Measurements from ENCODE around the gene COL6A1. TPM values are rescaled to one million over a fixed set of nuclear protein-coding genes. Genes with fewer than 3 reads are reported as not detected.
"Not testable (repeated sequence)": the region's sequence is repeated elsewhere in the genome, so short reads cannot be mapped to it uniquely, and the experiment has no call there.

COL6A1 gene
- total and polyA plus RNA-seq, 10 donors: 76.5 to 190 (median 129) TPM

DNA sequence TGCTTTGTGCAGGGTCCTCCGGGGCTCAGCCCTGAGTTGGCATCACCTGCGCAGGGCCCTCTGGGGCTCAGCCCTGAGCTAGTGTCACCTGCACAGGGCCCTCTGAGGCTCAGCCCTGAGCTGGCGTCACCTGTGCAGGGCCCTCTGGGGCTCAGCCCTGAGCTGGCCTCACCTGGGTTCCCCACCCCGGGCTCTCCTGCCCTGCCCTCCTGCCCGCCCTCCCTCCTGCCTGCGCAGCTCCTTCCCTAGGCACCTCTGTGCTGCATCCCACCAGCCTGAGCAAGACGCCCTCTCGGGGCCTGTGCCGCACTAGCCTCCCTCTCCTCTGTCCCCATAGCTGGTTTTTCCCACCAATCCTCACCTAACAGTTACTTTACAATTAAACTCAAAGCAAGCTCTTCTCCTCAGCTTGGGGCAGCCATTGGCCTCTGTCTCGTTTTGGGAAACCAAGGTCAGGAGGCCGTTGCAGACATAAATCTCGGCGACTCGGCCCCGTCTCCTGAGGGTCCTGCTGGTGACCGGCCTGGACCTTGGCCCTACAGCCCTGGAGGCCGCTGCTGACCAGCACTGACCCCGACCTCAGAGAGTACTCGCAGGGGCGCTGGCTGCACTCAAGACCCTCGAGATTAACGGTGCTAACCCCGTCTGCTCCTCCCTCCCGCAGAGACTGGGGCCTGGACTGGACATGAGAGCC is 22.7 kb downstream of the COL6A1 start:
- 82 to 89% (median 84%) methylated on average over 23 to 24 of the region's 24 CpGs for WGBS, 5 donors
- peaks cover 0 to 36% (median 10%) of the 10 kb centered on the region in 8 donors for H3K9me3 ChIP-seq

GRCh38 chr21:46005081-46005480 is 23.5 kb downstream of the COL6A1 start:
- Histone ChIP-seq H3K9me3 (peaks cover 0 to 36% (median 10%) of the 10 kb centered on the region in 8 donors), H3K4me1 (no peaks in the 10 kb centered on the region), H3K4me3 (no peak overlapping the region), H3K27ac (no peak overlapping the region), H3K27me3 (replicated peaks in 1 of 7) (no peaks in the 10 kb centered on the region), H3K36me3 (peaks cover 0 to 38% (median 16%) of the 10 kb centered on the region in 6 donors)
- intact Hi-C loops (cut with DNase I; ENCODE audit: low total_unique reads): no loop called here
- WGBS, 5 donors: 87 to 93% (median 91%) methylated on average over 10 to 12 of the region's 12 CpGs
- TF ChIP-seq POLR2AphosphoS5 (IDR thresholded peaks at IDR 0.05): no peak
- TF ChIP-seq POLR2A (IDR thresholded peaks at IDR 0.05): no peak
- TF ChIP-seq, protein P1, sequence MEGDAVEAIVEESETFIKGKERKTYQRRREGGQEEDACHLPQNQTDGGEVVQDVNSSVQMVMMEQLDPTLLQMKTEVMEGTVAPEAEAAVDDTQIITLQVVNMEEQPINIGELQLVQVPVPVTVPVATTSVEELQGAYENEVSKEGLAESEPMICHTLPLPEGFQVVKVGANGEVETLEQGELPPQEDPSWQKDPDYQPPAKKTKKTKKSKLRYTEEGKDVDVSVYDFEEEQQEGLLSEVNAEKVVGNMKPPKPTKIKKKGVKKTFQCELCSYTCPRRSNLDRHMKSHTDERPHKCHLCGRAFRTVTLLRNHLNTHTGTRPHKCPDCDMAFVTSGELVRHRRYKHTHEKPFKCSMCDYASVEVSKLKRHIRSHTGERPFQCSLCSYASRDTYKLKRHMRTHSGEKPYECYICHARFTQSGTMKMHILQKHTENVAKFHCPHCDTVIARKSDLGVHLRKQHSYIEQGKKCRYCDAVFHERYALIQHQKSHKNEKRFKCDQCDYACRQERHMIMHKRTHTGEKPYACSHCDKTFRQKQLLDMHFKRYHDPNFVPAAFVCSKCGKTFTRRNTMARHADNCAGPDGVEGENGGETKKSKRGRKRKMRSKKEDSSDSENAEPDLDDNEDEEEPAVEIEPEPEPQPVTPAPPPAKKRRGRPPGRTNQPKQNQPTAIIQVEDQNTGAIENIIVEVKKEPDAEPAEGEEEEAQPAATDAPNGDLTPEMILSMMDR (IDR thresholded peaks at IDR 0.05 in 8 of 11, conservative IDR thresholded peaks at IDR 0.05 in 3 of 11): no peak
- DNase-seq: no peak

More for the DNA sequence above, 22.7 kb downstream of the COL6A1 start:
- no peak overlapping the region for H3K27ac ChIP-seq
- no peaks in the 10 kb centered on the region for H3K27me3 ChIP-seq (replicated peaks in 1 of 7)
- TF ChIP-seq POLR2A (IDR thresholded peaks at IDR 0.05) (no peak), POLR2AphosphoS5 (IDR thresholded peaks at IDR 0.05) (no peak)
- TF ChIP-seq, protein P1 (IDR thresholded peaks at IDR 0.05 in 8 of 11, conservative IDR thresholded peaks at IDR 0.05 in 3 of 11): no peak
- H3K36me3 ChIP-seq: peaks cover 0 to 40% (median 16%) of the 10 kb centered on the region in 6 donors
- intact Hi-C loops (cut with DNase I; ENCODE audit: low total_unique reads): no loop called here
- H3K4me3 ChIP-seq: no peak overlapping the region
- peak; percentile 66 for DNase-seq
- no peaks in the 10 kb centered on the region for H3K4me1 ChIP-seq

- Histone ChIP-seq H3K4me1 (no peaks in the 10 kb centered on the region), H3K9me3 (peaks cover 0 to 36% (median 10%) of the 10 kb centered on the region in 8 donors), H3K27ac (no peak overlapping the region), H3K36me3 (peaks cover 0 to 38% (median 16%) of the 10 kb centered on the region in 6 donors), H3K27me3 (replicated peaks in 1 of 7) (no peaks in the 10 kb centered on the region), H3K4me3 (no peak overlapping the region)
- peak; percentile 64 for DNase-seq
- intact Hi-C loops (cut with DNase I; ENCODE audit: low total_unique reads): no loop called here
- TF ChIP-seq, protein P1 (IDR thresholded peaks at IDR 0.05 in 8 of 11, conservative IDR thresholded peaks at IDR 0.05 in 3 of 11): no peak
- TF ChIP-seq POLR2A (IDR thresholded peaks at IDR 0.05): no peak
- no peak for TF ChIP-seq POLR2AphosphoS5 (IDR thresholded peaks at IDR 0.05)
- WGBS, 5 donors: 86 to 98% (median 93%) methylated on average over 17 to 20 of the region's 20 CpGs
Observed at GRCh38 chr21:46005481-46005881, 23.9 kb downstream of the COL6A1 start.

DNA sequence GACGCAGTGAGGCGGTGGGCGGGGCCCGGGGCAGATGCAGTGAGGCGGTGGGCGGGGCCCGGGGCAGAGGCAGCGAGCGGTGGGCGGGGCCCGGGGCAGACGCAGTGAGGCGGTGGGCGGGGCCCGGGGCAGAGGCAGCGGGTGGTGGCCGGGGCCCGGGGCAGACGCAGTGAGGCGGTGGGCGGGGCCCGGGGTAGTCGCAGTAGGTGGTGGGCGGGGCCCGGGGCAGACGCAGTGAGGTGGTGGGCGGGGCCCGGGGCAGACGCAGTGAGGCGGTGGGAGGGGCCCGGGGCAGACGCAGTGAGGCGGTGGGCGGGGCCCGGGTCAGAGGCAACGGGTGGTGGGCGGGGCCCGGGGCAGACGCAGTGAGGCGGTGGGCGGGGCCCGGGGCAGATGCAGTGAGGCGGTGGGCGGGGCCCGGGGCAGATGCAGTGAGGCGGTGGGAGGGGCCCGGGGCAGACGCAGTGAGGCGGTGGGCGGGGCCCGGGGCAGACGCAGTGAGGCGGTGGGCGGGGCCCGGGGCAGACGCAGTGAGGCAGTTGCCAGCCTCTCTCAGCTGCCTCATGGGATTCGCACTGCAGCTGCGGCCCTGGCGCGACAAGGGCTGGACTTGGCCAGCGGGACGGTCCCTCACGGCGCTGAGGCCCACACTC is 24.4 kb downstream of the COL6A1 start:
- Histone ChIP-seq H3K9me3 (peaks cover 0 to 36% (median 10%) of the 10 kb centered on the region in 8 donors), H3K36me3 (peaks cover 0 to 35% (median 16%) of the 10 kb centered on the region in 6 donors)
- intact Hi-C loops (cut with DNase I; ENCODE audit: low total_unique reads); H3K27ac ChIP-seq; DNase-seq; H3K27me3 ChIP-seq (replicated peaks in 1 of 7); H3K4me1 ChIP-seq; H3K4me3 ChIP-seq: not testable (repeated sequence)
- WGBS, 5 donors: 85 to 100% (median 95%) methylated on average over 4 to 64 of the region's 64 CpGs

Data from spleen (tissue), 11 donors.